Measurements from ENCODE around the gene WWOX. TPM values are rescaled to one million over a fixed set of nuclear protein-coding genes. Genes with fewer than 3 reads are reported as not detected.

Gene WWOX
- total RNA-seq, 2 experiments from 2014 or later, result 14.3 to 16.5 TPM

GRCh38 chr16:78461496-78462287, 362.2 kb downstream of the WWOX start:
- DNase-seq, result no peak
- ChIA-PET CTCF (no interaction called here), POLR2A (no interaction called here)
- intact Hi-C loops (cut with micrococcal nuclease), result no loop called here
- no peak overlapping the region for H3K27ac Mint-ChIP-seq
- H3K4me3 Mint-ChIP-seq, result no peak overlapping the region
- no peaks in the 10 kb centered on the region for H3K27me3 Mint-ChIP-seq
- peaks cover 4% of the 10 kb centered on the region for H3K36me3 Mint-ChIP-seq
- peaks cover 9% of the 10 kb centered on the region for H3K9me3 Mint-ChIP-seq
- no peaks in the 10 kb centered on the region for H3K4me1 Mint-ChIP-seq (ENCODE audit: low read depth)

DNA sequence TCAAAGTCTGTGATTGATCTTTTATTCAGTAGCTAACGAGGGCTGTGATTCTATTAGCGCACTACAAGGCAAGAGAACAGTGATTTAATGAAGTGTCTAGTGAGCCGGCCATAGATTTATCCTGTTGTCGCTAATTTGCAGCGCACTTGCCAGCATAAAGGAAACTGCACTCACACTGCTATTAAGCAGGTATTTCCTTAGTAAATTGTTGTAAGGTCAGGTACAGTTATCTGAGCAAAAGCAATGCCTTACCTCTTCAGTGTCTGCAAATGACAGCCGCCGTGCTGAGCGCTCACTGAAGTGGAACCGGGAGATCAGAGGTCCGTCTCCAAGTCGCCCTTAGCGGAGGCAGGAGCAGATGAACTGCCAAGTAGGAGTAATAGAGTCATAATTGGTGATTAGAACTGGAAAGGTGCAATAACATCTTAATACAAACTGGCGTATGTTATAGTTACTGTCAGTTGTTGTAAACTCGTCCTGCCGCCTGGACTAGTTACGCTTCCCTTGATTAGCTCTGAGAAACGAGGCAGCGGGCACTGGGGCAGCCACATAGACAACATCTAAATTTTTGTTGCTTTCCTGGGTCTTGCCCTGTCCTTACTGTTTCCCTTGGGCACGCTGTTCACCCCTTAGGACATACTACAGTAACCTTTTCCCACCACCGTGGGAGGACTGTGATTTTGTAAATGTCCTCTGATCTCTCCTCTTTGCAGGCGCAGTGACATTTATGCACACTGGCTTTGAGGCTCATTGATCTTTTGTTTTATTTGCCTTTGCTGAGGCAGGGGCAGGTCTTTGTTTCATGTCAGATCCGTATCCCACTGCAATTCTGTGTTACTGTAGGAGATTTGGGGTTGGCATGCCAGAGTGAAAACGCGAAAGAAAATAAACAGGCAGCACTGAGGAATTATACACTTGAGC, 363.1 kb downstream of the WWOX start:
- peaks cover 4% of the 10 kb centered on the region for H3K36me3 Mint-ChIP-seq
- DNase-seq, result no peak
- intact Hi-C loops (cut with micrococcal nuclease), result no loop called here
- H3K4me3 Mint-ChIP-seq, result no peak overlapping the region
- H3K9me3 Mint-ChIP-seq, result peaks cover 9% of the 10 kb centered on the region
- ChIA-PET CTCF (no interaction called here), POLR2A (no interaction called here)
- no peak overlapping the region for H3K27ac Mint-ChIP-seq
- no peaks in the 10 kb centered on the region for H3K4me1 Mint-ChIP-seq (ENCODE audit: low read depth)
- no peaks in the 10 kb centered on the region for H3K27me3 Mint-ChIP-seq

DNA sequence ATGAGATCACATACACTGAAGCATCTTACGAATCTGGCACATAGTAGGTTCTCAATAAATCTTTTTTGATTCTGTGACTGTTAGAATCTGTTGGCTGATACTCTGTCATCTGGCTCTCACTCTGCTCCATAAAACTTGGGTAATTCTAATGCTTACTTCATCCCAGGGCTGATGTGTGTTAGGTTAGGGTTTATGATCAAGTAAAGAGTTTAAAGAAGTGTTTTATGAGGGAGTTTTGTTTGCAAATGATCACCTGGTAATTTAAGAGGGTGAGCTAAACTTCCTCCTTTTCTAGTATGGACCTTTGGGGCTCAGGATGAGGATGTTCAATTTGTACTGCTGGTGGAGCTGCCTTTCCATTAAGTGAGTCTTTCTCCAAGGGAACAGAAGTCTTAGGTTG, 364.1 kb downstream of the WWOX start:
- ChIA-PET CTCF (interaction anchor here (1.1 kb wide), 1 partner anchor 26 kb away, joined by 5 read pairs; no protein-coding TSS in a partner anchor), POLR2A (no interaction called here)
- H3K9me3 Mint-ChIP-seq, result peaks cover 9% of the 10 kb centered on the region
- H3K27me3 Mint-ChIP-seq, result no peaks in the 10 kb centered on the region
- no peak overlapping the region for H3K27ac Mint-ChIP-seq
- no peaks in the 10 kb centered on the region for H3K4me1 Mint-ChIP-seq (ENCODE audit: low read depth)
- peaks cover 4% of the 10 kb centered on the region for H3K36me3 Mint-ChIP-seq
- intact Hi-C loops (cut with micrococcal nuclease), result no loop called here
- no peak overlapping the region for H3K4me3 Mint-ChIP-seq
- no peak for DNase-seq

GRCh38 chr16:78464833-78465232, 365.4 kb downstream of the WWOX start:
- no peaks in the 10 kb centered on the region for H3K27me3 Mint-ChIP-seq
- H3K4me3 Mint-ChIP-seq, result no peak overlapping the region
- ChIA-PET CTCF (no interaction called here), POLR2A (no interaction called here)
- no peak for DNase-seq
- no peaks in the 10 kb centered on the region for H3K4me1 Mint-ChIP-seq (ENCODE audit: low read depth)
- no peak overlapping the region for H3K27ac Mint-ChIP-seq
- peaks cover 9% of the 10 kb centered on the region for H3K9me3 Mint-ChIP-seq
- intact Hi-C loops (cut with micrococcal nuclease), result no loop called here
- H3K36me3 Mint-ChIP-seq, result peaks cover 4% of the 10 kb centered on the region

DNA sequence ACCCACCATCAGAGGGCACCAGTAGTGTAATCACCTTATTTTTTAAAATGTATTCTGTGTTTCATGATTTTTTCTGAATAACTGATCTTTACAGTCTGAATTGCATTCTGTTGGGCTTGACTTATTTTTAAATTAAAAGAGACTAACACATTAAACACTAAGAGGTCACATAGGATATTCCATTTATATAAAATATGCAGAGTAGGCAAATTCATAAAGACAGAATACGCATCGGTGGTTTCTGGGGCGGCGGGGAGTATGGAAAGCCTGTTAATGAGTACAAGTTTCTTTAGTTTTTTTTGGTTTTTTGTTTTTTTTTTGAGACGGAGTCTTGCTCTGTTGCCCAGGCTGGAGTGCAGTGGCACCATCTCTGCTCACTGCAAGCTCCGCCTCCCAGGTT, 366.3 kb downstream of the WWOX start:
- intact Hi-C loops (cut with micrococcal nuclease), result no loop called here
- no peaks in the 10 kb centered on the region for H3K4me1 Mint-ChIP-seq (ENCODE audit: low read depth)
- DNase-seq, result no peak

DNA sequence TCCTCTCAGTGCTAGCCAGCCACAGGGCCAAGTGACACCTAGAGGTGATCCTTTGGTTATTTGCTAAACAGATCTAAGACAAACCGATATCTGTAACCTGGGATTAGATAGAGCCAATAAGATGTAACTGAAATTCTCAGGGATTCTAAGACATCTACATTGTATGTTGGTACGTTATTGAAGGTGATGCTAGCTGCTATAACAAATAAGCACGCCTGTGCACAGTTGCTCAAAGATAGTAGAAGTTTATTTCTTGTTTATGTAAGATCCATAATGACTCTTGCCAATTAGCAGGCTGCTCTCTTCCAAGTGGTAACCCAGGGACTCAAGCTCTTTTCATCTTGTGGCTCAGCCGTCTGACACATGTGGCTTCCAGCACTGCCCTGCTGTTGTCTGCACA, 370.3 kb downstream of the WWOX start:
- Mint-ChIP-seq H3K27me3 (no peaks in the 10 kb centered on the region), H3K4me3 (no peak overlapping the region), H3K4me1 (ENCODE audit: low read depth) (no peaks in the 10 kb centered on the region), H3K27ac (no peak overlapping the region), H3K9me3 (peaks cover 6% of the 10 kb centered on the region), H3K36me3 (peaks cover 2% of the 10 kb centered on the region)
- intact Hi-C loops (cut with micrococcal nuclease), result no loop called here
- CTCF ChIA-PET, result interaction anchor here (1.4 kb wide), 1 partner anchor 9 kb away, joined by 5 read pairs; no protein-coding TSS in a partner anchor
- POLR2A ChIA-PET, result no interaction called here
- DNase-seq, result no peak

More for the DNA sequence above, 366.3 kb downstream of the WWOX start:
- peaks cover 4% of the 10 kb centered on the region for H3K36me3 Mint-ChIP-seq
- no peak overlapping the region for H3K4me3 Mint-ChIP-seq
- ChIA-PET POLR2A (no interaction called here), CTCF (no interaction called here)
- no peak overlapping the region for H3K27ac Mint-ChIP-seq
- H3K9me3 Mint-ChIP-seq, result peaks cover 9% of the 10 kb centered on the region
- no peaks in the 10 kb centered on the region for H3K27me3 Mint-ChIP-seq

DNA sequence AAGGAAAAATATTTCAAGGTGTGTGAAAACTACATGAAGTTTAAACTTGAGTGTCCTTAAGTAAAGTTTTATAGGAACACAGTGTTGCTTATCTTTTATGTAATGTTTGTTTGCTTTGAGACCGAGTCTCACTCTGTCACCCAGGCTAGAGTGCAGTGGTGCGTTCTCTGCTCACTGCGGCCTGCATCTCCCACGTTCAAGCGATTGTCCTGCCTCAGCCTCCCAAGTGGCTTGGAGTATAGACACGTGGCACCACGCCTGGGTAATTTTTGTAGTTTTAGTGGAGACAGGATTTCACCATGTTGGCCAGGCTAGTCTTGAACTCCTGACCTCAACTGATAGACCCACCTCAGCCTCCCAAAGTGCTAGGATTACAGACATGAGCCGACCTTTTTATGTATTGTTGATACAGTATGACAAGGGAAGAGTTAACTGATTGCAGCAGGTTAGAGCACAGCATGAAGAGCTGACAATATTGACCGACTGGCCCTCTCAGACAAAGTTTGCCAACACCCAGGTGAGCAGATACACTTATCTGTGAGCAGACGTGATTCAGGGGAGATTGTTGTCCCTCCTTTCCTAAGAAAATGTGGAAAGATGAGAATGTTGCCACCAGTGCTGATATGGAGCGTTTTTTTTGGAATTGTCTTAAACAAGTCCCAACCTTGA, 373.7 kb downstream of the WWOX start:
- POLR2A ChIA-PET, result no interaction called here
- Mint-ChIP-seq H3K4me1 (ENCODE audit: low read depth) (no peaks in the 10 kb centered on the region), H3K36me3 (no peaks in the 10 kb centered on the region), H3K4me3 (no peak overlapping the region), H3K9me3 (no peaks in the 10 kb centered on the region), H3K27ac (no peak overlapping the region), H3K27me3 (no peaks in the 10 kb centered on the region)
- no peak for DNase-seq
- intact Hi-C loops (cut with micrococcal nuclease), result no loop called here
- CTCF ChIA-PET, result no interaction called here

DNA sequence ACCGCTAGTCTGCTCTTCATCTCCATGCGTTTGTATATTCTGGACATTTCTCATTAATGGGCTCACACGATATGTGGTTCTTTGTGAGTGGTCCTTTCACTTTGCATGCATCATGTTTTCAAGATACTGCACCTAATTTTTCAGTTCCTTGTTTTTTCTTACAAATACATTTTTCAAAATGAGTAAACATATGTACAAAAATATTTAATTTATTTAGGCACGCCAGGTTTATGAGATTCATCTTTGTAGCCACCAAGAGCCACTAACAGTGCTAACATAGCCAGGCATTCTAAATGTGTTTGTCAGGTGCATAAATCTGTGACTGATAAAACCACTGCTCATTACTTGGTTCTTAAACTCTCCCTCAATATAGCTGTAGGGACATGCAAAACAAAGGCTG, 375.3 kb downstream of the WWOX start:
- H3K27me3 Mint-ChIP-seq, result no peaks in the 10 kb centered on the region
- DNase-seq, result no peak
- no peak overlapping the region for H3K27ac Mint-ChIP-seq
- no peak overlapping the region for H3K4me3 Mint-ChIP-seq
- ChIA-PET POLR2A (no interaction called here), CTCF (no interaction called here)
- no peaks in the 10 kb centered on the region for H3K9me3 Mint-ChIP-seq
- H3K4me1 Mint-ChIP-seq (ENCODE audit: low read depth), result no peaks in the 10 kb centered on the region
- intact Hi-C loops (cut with micrococcal nuclease), result no loop called here
- H3K36me3 Mint-ChIP-seq, result no peaks in the 10 kb centered on the region

GRCh38 chr16:78476615-78477014, 377.2 kb downstream of the WWOX start:
- H3K4me3 Mint-ChIP-seq, result no peak overlapping the region
- ChIA-PET POLR2A (no interaction called here), CTCF (interaction anchor here (0.7 to 2.5 kb wide), 4 partner anchors 12 to 1628 kb away, joined by 3 to 16 read pairs (median 4); no protein-coding TSS in a partner anchor)

GRCh38 chr16:78478267-78478861, 378.9 kb downstream of the WWOX start:
- Mint-ChIP-seq H3K27me3 (no peaks in the 10 kb centered on the region), H3K9me3 (no peaks in the 10 kb centered on the region), H3K36me3 (no peaks in the 10 kb centered on the region), H3K27ac (no peak overlapping the region), H3K4me3 (no peak overlapping the region), H3K4me1 (ENCODE audit: low read depth) (no peaks in the 10 kb centered on the region)
- peak; percentile 31 for DNase-seq
- POLR2A ChIA-PET, result no interaction called here
- intact Hi-C loops (cut with micrococcal nuclease), result no loop called here
- CTCF ChIA-PET, result interaction anchor here (0.6 to 2.5 kb wide), 10 partner anchors 9 to 1988 kb away, joined by 3 to 16 read pairs (median 4); no protein-coding TSS in a partner anchor

More at GRCh38 chr16:78476615-78477014, 377.2 kb downstream of the WWOX start:
- H3K27me3 Mint-ChIP-seq, result no peaks in the 10 kb centered on the region
- no peaks in the 10 kb centered on the region for H3K4me1 Mint-ChIP-seq (ENCODE audit: low read depth)
- no peaks in the 10 kb centered on the region for H3K9me3 Mint-ChIP-seq
- no peaks in the 10 kb centered on the region for H3K36me3 Mint-ChIP-seq
- DNase-seq, result no peak
- intact Hi-C loops (cut with micrococcal nuclease), result no loop called here
- H3K27ac Mint-ChIP-seq, result no peak overlapping the region

DNA sequence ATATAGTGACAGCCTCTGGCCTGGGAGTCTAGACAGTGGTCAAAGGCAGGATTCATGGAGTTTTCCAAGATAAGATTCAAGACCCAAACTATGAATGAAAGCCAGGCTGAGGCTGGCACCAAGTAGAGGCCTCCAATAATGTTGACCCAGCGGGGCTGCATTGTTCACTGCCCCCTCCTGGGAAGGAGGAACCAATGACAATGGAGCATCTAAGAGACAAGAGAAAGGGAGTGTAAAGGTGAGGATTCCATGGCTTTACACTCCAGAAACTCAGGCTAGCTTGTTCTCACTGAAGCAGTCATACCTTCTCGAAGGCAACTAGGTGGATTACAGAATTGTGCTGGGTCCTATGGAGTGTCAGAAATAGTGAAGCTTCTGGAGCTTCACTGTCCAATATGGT, 380.3 kb downstream of the WWOX start:
- ChIA-PET CTCF (interaction anchor here (1.7 kb wide), 1 partner anchor 45 kb away, joined by 4 read pairs; no protein-coding TSS in a partner anchor), POLR2A (no interaction called here)
- DNase-seq, result no peak
- intact Hi-C loops (cut with micrococcal nuclease), result no loop called here
- H3K27me3 Mint-ChIP-seq, result no peaks in the 10 kb centered on the region
- no peak overlapping the region for H3K4me3 Mint-ChIP-seq
- H3K9me3 Mint-ChIP-seq, result no peaks in the 10 kb centered on the region
- H3K4me1 Mint-ChIP-seq (ENCODE audit: low read depth), result no peaks in the 10 kb centered on the region
- H3K36me3 Mint-ChIP-seq, result no peaks in the 10 kb centered on the region
- no peak overlapping the region for H3K27ac Mint-ChIP-seq

DNA sequence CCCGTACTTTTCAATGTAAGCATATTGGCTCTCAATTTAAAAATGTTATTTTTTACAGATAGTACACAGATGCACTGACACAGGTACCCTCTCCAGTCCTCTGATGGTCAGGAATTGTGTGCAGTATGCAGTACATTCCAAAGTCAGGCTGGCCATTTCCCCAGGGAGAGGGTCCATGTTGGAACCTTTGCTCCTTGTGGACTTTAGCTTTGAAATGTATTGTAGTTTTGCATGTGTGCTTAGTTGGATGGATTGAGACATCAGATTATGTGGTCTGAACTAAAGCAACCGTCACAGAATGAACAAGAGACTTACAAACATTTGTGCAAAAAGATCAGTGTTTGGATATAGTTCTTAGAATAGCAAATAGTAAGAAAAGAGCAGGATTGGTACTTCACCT, 381.1 kb downstream of the WWOX start:
- DNase-seq, result no peak
- no peaks in the 10 kb centered on the region for H3K9me3 Mint-ChIP-seq
- H3K36me3 Mint-ChIP-seq, result no peaks in the 10 kb centered on the region
- no peak overlapping the region for H3K27ac Mint-ChIP-seq
- CTCF ChIA-PET, result no interaction called here
- H3K27me3 Mint-ChIP-seq, result no peaks in the 10 kb centered on the region
- POLR2A ChIA-PET, result no interaction called here
- no peak overlapping the region for H3K4me3 Mint-ChIP-seq
- H3K4me1 Mint-ChIP-seq (ENCODE audit: low read depth), result no peaks in the 10 kb centered on the region
- intact Hi-C loops (cut with micrococcal nuclease), result no loop called here
